Measurements from ENCODE around the gene MCCC2.

Gene MCCC2

GRCh38 chr5:71700803-71701202 is 113.7 kb downstream of the MCCC2 start:
- Histone ChIP-seq H3K36me3 (ENCODE audit: control insufficient read depth, low read depth, low read length) (no peaks in the 10 kb centered on the region), H3K9me3 (ENCODE audit: control insufficient read depth, low read depth, low read length) (no peaks in the 10 kb centered on the region), H3K9ac (ENCODE audit: low read length) (no peak overlapping the region), H3K27ac (ENCODE audit: low read length) (no peak overlapping the region), H3K4me3 (ENCODE audit: low read length) (no peak overlapping the region), H3K27me3 (ENCODE audit: control insufficient read depth, insufficient read depth, low read length) (no peaks in the 10 kb centered on the region), H3K4me1 (ENCODE audit: control insufficient read depth, low read depth, low read length) (peaks cover 8% of the 10 kb centered on the region)

- no peak overlapping the region for H3K4me3 ChIP-seq (ENCODE audit: low read length)
- peaks cover 8% of the 10 kb centered on the region for H3K4me1 ChIP-seq (ENCODE audit: control insufficient read depth, low read depth, low read length)
- H3K27me3 ChIP-seq (ENCODE audit: control insufficient read depth, insufficient read depth, low read length) = no peaks in the 10 kb centered on the region
- no peak overlapping the region for H3K27ac ChIP-seq (ENCODE audit: low read length)
- no peaks in the 10 kb centered on the region for H3K9me3 ChIP-seq (ENCODE audit: control insufficient read depth, low read depth, low read length)
- H3K9ac ChIP-seq (ENCODE audit: low read length) = no peak overlapping the region
- H3K36me3 ChIP-seq (ENCODE audit: control insufficient read depth, low read depth, low read length) = no peaks in the 10 kb centered on the region
Observed at GRCh38 chr5:71701407-71701806, 114.3 kb downstream of the MCCC2 start.

DNA sequence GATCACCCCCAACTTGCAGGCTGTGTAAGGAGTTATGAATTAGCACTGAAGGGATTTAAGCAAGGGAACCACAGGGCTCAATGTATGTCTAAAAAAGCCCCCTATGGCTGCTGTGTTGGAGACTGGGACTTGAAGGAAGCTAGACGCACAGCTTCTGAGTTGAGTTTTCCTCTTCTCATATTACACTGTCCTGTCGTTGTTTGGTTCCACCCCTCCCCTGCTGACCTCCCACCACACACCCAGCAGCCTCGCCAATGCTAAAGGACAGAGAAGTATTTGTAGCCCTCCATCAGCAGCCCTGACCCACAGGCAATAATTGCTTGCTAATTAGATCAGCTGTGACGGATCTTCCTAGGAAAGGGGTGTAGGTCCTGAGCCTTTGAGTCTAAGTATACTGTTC is 116.8 kb downstream of the MCCC2 start:
- Histone ChIP-seq H3K36me3 (ENCODE audit: control insufficient read depth, low read depth, low read length) (no peaks in the 10 kb centered on the region), H3K9ac (ENCODE audit: low read length) (no peak overlapping the region), H3K4me3 (ENCODE audit: low read length) (no peak overlapping the region), H3K4me1 (ENCODE audit: control insufficient read depth, low read depth, low read length) (peaks cover 8% of the 10 kb centered on the region), H3K27ac (ENCODE audit: low read length) (no peak overlapping the region), H3K27me3 (ENCODE audit: control insufficient read depth, insufficient read depth, low read length) (no peaks in the 10 kb centered on the region), H3K9me3 (ENCODE audit: control insufficient read depth, low read depth, low read length) (no peaks in the 10 kb centered on the region)

DNA sequence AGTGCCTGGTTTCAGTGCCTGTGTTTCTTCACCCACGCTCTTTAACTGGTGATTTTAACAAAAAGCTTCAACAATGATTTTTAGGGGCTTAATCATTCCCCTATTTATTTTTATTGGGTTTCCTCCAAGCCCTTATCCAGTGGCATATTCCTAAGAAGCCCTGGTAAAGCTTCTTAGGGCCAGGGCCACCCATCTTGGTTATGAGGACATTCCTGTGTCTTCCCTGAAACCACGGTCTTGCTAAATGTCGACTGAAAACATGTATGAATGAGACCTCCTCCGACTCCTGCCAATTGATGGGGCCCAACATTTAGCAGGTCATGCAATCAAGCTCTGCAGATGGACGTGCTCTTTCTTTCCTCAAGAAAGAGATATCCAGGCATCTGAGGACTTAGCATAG is 118.3 kb downstream of the MCCC2 start:
- no peaks in the 10 kb centered on the region for H3K36me3 ChIP-seq (ENCODE audit: control insufficient read depth, low read depth, low read length)
- H3K9me3 ChIP-seq (ENCODE audit: control insufficient read depth, low read depth, low read length) = no peaks in the 10 kb centered on the region
- no peaks in the 10 kb centered on the region for H3K27me3 ChIP-seq (ENCODE audit: control insufficient read depth, insufficient read depth, low read length)
- peaks cover 8% of the 10 kb centered on the region for H3K4me1 ChIP-seq (ENCODE audit: control insufficient read depth, low read depth, low read length)
- no peak overlapping the region for H3K4me3 ChIP-seq (ENCODE audit: low read length)
- no peak overlapping the region for H3K9ac ChIP-seq (ENCODE audit: low read length)
- no peak overlapping the region for H3K27ac ChIP-seq (ENCODE audit: low read length)

DNA sequence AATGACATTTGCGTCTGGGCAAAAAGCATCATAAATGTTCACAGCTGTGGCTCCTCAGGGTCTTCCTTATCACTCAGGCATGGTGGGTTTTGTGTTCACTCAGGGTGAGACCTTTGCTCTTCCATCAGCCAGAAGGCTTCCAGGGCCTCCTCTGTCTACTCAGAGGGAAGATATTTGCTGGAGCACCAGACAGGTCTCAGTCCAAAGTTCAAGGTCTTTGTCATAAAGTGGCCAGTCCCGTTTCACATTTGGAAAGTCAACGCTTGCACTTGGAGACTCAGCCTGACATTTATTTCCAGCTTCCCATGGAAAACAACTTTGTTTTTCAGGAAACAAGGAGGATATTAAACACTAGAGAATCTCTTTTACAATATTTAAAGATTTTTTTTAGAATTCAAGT is 119.8 kb downstream of the MCCC2 start:
- Histone ChIP-seq H3K27me3 (ENCODE audit: control insufficient read depth, insufficient read depth, low read length) (no peaks in the 10 kb centered on the region), H3K4me1 (ENCODE audit: control insufficient read depth, low read depth, low read length) (peaks cover 8% of the 10 kb centered on the region), H3K9ac (ENCODE audit: low read length) (no peak overlapping the region), H3K36me3 (ENCODE audit: control insufficient read depth, low read depth, low read length) (no peaks in the 10 kb centered on the region), H3K4me3 (ENCODE audit: low read length) (no peak overlapping the region), H3K27ac (ENCODE audit: low read length) (no peak overlapping the region), H3K9me3 (ENCODE audit: control insufficient read depth, low read depth, low read length) (no peaks in the 10 kb centered on the region)

Data from iPS-18a (cell line).